Stimulated activated CD8-positive, alpha-beta memory T cell treated with anti-CD3 and anti-CD28 coated beads, Interleukin-4, amount 100 ng/mL, for 4 hours (primary cell): Measurements from ENCODE around the gene SEC14L3.

Experiments
- DNase-seq, 2 donors: peaks; one replicate each; pipeline ENCODE4 v3.0.0-alpha.2; 2020; ENCODE audit warnings: low read depth in 2 of 2, low spot score in 1 of 2

Gene SEC14L3

DNA sequence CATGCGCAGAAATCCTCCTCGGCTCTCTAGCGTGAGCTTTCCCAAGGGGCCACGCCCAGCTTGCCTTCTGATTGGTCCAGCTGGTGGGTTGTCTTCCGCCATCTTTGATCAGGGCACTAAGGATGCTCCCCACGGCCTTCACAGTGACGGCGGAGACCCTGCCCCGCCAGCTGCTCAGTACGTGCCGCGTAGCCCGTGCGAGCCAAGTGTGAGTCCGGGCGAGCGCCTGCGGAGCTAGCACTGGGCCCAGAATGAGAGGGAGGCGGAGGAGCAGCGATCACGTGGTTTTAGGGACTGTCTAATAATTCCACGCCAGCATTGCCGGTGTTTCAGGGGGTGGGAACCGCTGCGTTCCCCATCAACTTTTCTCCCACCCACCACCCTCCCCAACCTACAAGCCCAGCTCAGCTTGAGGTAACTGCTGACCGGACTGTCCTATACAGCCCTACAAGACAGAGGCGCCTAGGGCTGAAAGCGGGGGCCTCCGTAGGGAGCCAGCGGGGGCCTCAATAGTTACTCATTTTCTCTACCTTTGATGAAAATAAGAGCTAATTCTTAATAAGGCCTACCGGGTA is 47.8 kb downstream of the SEC14L3 start:
- DNase-seq = peak; percentile 94 to 96

DNA sequence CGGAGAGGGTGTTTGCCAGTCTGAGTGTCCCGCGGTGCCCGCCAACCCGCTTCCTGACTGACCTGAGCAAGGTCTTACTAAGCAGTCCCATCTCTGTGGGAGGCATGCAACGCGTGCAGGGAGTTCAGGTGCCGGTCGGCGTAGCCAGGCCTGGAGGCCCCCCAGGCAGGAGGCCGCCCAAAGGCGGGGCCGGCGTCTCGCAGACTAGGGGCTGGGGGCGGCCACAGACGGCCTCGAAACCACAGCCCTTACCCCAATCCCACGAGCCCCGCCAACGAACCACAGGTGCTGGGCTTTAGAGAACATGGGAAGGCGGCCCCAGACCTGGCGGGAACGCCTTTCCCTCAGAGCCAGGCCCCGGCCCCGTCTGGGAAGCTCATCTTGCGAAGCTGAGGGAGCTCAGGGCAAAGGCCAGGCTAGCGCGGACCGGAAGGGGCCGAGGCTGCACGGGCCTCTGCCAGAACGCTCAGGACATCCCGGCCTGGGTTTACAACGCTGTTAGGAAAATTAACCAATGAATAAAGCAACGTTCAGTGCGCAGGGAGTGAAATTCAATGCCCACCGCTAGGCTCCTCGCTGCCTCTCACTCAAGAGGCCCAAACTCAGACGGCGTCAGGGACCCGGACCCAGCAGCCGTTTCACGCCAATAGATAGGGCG is 48.4 kb downstream of the SEC14L3 start:
- no peak for DNase-seq

DNA sequence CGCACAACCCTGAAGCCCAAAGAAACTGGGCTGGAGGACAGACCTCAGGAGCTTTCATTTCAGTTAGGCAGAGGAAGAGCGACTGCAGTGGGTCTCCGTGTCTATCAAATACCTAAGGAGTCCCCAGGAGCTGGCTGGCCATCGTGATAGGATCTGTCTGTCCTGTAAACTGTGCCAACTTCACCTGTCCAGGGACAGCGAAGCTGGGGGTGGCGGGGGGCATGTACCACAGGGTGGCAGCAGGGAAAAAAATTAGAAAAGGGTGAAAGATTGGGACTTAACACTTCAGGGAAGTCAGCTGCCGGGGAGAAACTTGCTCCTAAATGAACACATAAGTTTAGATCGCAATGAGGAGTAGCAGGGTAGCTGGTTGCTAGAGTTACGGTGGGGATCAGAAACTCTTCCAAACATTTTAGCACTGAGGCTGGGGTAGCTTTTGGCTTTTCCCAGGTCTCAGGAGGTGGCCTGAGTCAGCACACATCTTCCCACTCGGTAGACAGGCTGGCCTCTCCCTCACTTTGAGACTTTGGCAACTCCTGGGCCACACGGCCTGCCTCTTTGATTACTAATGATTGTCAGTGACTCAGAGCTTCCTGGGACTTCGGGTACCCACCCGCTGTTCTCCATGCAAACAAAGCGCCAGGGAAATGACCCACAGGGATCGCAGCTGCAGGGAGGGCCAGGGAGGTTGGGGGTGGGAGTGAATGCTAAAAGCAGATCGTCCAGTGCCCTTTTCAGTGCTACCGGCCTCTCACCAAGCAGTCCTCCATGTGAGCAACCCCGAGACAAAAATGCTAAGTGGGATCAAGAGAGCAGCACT is 49.1 kb downstream of the SEC14L3 start:
- no peak for DNase-seq

DNA sequence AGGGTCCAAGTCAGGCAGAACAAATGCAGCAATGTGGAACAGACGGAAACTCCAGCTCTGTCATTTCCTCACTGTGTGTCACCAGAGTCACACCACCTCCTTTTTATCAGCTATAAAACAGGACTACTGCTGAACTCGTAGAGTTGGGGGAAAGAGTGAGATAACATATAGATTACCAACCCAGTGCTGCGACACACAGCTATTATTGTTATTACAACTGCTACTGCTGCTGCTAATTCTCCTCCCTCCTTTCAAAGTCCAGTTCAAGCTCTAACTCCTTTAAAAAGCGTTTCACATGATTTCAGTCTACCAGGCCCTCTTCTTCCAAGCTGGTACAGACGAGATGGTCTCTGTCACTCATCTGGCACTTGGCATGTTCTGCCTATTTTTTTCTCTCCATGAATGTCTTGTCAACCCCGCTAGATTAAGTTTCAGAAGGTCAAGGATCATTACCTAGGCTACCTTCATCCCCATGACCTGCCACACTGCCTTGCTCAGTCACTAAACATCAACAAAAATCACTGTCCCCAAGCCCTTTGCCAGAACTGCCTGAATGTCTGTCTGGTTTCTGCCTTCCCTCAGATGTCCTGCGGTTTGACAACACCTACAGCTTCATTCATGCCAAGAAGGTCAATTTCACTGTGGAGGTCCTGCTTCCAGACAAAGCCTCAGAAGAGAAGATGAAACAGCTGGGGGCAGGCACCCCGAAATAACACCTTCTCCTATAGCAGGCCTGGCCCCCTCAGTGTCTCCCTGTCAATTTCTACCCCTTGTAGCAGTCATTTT is 49.9 kb downstream of the SEC14L3 start:
- DNase-seq = no peak

DNA sequence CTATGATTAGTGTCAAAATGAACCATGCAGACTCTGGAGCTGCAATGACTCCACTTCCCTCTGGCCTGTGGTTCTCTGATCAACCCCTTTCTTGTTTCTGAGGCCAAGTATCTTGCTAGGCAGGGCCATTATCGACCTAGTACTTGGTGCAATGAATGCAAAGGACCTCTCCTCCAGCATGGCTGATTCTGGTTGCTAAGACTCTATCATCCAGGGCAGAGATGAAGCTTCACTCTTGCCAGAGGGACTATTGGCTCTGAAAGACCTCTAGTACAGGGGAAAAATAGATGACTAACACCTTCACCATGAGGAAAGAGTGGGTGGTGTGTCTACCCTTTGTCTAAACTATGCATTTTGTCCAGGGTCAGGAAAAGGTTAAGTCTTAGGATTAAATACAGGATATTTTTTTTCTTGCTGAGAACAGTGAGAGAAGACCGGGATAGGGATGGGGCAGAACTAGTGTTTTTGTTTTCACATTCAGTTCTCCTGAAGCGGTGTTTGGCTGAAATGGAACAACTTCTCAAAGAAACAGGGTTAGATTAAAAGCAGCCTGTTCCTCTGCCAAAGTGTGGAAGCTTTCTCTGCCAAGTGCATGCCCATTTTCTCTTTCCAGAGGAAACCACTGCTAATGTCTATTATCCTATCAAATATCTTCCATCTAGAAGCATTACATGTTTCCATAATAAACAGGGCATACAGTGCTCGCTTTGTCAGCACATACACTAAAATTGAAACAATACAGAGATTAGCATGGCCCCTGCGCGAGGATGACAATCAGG is 51.3 kb downstream of the SEC14L3 start:
- no peak for DNase-seq

DNA sequence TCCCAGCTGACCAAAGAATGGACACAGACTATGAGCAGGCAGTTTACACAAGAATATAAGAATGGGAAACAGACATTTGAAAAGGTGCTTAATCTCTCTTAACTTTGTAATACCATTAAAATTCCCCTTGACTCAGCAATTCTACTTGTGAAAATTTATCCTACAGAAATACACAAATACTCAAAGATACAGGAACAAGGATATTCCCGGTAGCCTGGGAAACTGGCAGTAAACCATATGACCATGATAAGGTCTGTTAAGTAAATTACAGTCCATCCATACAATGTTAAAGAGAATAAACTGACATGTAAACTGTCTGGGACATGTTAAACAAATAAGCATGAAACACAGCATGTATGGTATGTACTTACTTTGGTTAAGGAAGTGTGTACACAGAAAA is 55.0 kb downstream of the SEC14L3 start:
- no peak for DNase-seq

DNA sequence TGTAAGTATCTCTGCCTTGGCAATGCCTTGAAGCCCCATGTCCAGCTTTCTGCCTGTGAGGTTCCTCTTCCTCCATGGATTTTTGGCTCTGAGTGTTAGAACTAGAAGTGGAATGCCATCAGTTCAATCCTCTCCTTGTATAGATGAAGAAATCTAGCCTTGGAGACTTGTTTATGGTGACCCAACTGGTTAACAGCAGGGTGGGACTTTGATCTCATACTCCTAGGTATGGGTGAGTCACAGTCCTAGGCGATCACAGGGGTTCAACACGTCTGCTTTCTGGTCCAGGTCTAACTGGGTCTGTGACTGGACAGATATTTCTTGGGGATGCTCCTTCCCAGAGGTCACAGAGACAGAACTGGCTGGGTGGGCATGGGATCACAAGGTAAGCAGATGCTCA is 55.4 kb downstream of the SEC14L3 start:
- DNase-seq = no peak

DNA sequence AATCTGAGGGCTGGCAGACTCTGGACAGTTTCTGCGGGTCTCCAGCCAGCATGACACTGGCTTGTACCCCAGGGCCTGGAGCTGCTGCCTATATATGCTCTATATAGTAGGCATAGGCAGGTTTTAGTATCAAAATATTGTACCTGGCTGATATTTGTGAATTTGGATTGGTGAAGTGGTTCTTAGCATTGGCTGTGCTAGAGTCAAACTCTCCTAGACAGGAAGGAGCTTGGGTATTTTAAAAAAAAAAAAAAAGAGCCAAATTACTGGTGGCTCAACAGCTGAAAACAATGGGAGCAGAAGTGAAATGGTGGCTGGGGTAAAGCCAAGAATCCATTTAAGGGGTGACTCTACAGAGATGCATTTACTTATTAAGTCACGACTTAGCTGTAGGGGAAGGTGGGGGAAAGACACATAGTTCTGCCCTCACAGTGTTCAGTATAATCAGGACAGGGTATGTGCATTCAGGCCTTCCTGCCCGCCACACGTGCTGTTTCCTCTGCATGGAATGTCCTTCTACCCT is 57.2 kb downstream of the SEC14L3 start:
- no peak for DNase-seq

DNA sequence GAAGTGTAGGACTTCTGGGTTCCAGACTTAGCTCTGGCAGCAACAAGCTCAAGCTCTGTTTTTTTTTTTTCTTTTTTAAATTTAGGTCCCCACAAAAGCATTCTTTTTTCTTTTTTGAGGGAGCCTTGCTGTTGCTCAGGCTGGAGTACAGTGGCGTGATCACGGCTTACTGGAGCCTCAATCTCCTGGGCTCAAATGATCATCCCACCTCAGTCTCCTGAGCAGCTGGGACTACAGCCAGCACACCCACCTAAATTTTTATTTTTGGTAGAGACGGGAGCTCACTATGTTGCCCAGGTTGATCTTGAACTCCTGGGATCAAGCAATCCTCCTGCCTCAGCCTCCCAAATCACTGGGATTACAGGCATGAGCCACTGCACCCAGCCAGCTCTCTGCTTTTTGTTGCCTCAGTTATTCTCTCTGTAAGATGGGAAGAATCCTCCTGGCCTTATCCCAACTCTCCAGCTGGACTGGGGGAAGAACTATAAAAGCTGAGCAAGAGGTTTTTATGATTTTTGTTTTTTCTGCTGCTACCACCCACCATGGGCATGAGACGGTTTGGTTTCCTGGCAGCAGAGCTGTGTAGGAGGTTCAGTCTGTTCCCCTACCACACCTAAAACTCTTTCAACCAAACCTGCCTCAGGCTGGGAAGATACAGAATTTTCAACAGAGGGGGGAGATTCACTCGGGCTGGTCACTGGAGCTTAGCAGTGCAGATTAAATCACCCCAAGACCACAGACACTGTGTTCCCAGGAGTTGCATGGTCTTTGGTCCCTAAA is 57.9 kb downstream of the SEC14L3 start:
- no peak for DNase-seq

DNA sequence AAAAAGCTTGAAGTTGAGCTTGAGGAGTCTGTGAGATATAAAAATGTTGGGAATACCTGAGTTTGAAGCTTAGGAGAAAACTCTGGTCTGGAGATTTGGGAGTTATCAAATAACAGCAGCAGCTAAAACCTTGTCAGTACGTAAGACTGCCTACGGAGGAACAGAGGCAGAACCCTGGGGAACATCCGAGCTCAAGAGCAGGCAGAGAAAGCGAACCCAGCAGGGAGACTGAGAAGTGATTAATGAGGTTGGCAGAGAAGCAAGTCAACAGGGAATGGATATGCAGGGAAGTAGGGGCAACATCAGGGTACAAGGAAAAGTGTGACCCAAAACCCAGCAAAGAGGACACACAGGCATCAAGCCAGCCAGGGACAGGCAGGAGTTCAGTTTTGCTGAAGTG is 58.8 kb downstream of the SEC14L3 start:
- DNase-seq = no peak

DNA sequence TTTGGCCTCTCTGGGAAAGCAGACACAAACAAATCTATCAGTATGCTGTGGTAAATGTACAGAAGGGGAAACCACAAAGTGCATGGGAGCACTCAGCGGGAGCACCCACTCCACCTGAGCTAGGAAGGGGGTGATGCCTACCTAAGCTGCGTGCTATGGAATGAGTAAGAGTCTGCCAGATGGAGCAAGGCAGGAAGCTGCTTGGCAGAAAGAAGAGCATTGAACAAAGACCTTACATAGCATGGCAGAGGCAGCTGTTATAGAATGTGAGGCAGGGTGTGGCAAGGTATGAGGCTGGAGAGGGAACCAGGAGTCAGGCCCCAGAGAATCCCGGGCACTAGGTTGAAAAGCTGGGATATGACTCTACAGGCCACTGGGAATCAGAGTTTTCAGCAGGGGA is 60.0 kb downstream of the SEC14L3 start:
- no peak for DNase-seq
